Measurements from ENCODE around the gene AK8.

The AK8 gene

GRCh38 chr9:132797861-132798659 lies 80.0 kb downstream of the AK8 start:
- Histone ChIP-seq H4K20me1 (ENCODE audit: insufficient read depth, low read length) (no peaks in the 10 kb centered on the region), H3K79me2 (ENCODE audit: insufficient read depth, low read length) (no peaks in the 10 kb centered on the region), H3K9me2 (ENCODE audit: low read depth, low read length) (no peaks in the 10 kb centered on the region), H3F3A (ENCODE audit: insufficient read depth, low read length) (no peaks in the 10 kb centered on the region), H3K9ac (ENCODE audit: low read length) (no peak overlapping the region), H3K4me1 (ENCODE audit: insufficient read depth, low read length, severe bottlenecking) (no peaks in the 10 kb centered on the region), H3K4me2 (ENCODE audit: low read length) (no peak overlapping the region), H3K4me3 (ENCODE audit: low read depth, low read length, poor library complexity, severe bottlenecking) (no peak overlapping the region), H3K27me3 (ENCODE audit: insufficient read depth, low read length) (no peaks in the 10 kb centered on the region), H2AFZ (ENCODE audit: low read length) (no peak overlapping the region), H3K36me3 (ENCODE audit: insufficient read depth, low read length) (no peaks in the 10 kb centered on the region), H3K9me3 (ENCODE audit: low read length) (no peaks in the 10 kb centered on the region), H3K27ac (ENCODE audit: low read depth, low read length, poor library complexity, severe bottlenecking) (no peak overlapping the region)
- no peak for TF ChIP-seq EZH2 (IDR thresholded peaks at IDR 0.05; ENCODE audit: borderline replicate concordance, low read length)
- TF ChIP-seq, protein P1, sequence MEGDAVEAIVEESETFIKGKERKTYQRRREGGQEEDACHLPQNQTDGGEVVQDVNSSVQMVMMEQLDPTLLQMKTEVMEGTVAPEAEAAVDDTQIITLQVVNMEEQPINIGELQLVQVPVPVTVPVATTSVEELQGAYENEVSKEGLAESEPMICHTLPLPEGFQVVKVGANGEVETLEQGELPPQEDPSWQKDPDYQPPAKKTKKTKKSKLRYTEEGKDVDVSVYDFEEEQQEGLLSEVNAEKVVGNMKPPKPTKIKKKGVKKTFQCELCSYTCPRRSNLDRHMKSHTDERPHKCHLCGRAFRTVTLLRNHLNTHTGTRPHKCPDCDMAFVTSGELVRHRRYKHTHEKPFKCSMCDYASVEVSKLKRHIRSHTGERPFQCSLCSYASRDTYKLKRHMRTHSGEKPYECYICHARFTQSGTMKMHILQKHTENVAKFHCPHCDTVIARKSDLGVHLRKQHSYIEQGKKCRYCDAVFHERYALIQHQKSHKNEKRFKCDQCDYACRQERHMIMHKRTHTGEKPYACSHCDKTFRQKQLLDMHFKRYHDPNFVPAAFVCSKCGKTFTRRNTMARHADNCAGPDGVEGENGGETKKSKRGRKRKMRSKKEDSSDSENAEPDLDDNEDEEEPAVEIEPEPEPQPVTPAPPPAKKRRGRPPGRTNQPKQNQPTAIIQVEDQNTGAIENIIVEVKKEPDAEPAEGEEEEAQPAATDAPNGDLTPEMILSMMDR (IDR thresholded peaks at IDR 0.05; ENCODE audit: low read length), result no peak

DNA sequence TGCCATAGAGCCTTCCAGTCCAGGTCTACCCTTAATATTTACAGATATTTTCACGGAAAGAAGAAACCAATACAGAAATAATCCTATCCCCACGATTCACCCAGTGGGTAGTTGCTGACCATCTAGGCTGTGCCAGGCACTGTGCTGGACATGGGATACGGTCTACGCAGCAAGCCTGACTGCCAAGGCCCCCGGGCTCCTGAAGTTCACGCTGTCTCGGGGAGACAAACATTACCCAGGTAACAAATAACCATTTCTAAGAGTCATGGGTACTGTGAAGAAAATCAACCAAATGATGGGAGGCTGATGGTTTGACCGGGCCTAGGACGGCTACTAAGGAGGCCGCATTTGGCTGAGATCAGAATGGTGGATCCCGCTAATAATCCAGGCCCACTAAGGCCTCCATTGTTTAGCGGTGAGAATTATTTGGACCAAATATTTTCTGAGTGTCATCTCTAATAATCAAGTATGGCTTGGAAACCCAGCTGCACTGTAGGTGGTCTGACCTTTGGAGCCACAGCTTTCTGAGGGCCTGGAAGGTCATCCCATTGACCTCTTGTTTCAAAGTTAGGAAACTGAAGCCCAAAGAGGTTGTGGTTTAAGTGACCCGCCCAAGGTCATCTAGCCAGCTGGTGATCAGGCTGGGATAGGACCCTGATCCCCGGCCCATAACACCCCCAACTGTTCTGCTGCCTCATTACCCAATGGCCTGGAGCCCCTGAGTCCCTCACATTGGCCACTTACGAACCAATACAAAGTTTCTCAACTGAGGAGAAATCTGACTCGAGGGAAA lies 82.4 kb downstream of the AK8 start:
- H3K79me2 ChIP-seq (ENCODE audit: insufficient read depth, low read length), result no peaks in the 10 kb centered on the region
- no peaks in the 10 kb centered on the region for H3K4me1 ChIP-seq (ENCODE audit: insufficient read depth, low read length, severe bottlenecking)
- no peaks in the 10 kb centered on the region for H4K20me1 ChIP-seq (ENCODE audit: insufficient read depth, low read length)
- no peak overlapping the region for H3K4me2 ChIP-seq (ENCODE audit: low read length)
- no peak overlapping the region for H3K4me3 ChIP-seq (ENCODE audit: low read depth, low read length, poor library complexity, severe bottlenecking)
- no peaks in the 10 kb centered on the region for H3F3A ChIP-seq (ENCODE audit: insufficient read depth, low read length)
- H2AFZ ChIP-seq (ENCODE audit: low read length), result no peak overlapping the region
- H3K9ac ChIP-seq (ENCODE audit: low read length), result no peak overlapping the region
- H3K9me3 ChIP-seq (ENCODE audit: low read length), result no peaks in the 10 kb centered on the region
- no peaks in the 10 kb centered on the region for H3K36me3 ChIP-seq (ENCODE audit: insufficient read depth, low read length)
- TF ChIP-seq, protein P1 (IDR thresholded peaks at IDR 0.05; ENCODE audit: low read length), result no peak
- TF ChIP-seq EZH2 (IDR thresholded peaks at IDR 0.05; ENCODE audit: borderline replicate concordance, low read length), result no peak
- H3K9me2 ChIP-seq (ENCODE audit: low read depth, low read length), result no peaks in the 10 kb centered on the region
- no peak overlapping the region for H3K27ac ChIP-seq (ENCODE audit: low read depth, low read length, poor library complexity, severe bottlenecking)
- H3K27me3 ChIP-seq (ENCODE audit: insufficient read depth, low read length), result no peaks in the 10 kb centered on the region; the same call in 1 of the 2 replicates

DNA sequence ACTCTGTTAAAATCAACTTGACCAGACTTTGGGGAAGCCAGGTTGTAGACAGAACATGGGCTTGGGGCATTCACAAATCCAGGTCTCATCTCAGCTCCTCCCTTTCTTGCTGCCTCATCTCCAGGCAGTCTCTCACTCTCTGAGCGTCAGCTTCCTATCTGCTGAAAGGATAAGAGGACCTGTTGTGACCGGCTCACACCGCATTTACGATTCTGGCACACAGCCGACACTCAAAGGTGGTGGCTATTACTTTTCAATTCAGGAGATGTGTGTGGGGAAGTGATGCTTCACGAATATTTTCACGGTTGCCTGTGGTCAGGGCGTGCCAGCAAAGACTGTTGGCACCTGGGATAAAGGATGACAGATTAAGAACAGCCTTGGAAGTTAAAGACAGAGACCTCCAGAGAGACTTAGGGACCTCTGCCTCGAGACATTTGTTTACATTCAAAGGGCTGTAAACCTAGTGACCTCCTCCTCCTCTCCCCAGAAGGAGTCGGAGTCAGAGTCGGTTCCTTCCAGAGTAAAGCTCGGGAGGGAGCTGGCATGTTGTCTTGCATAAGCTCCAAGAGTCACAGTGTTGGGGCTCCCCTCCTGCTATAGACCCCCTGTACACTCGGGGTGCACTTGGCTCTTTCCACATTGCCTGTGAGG lies 83.2 kb downstream of the AK8 start:
- no peaks in the 10 kb centered on the region for H3F3A ChIP-seq (ENCODE audit: insufficient read depth, low read length)
- no peak overlapping the region for H2AFZ ChIP-seq (ENCODE audit: low read length)
- no peaks in the 10 kb centered on the region for H4K20me1 ChIP-seq (ENCODE audit: insufficient read depth, low read length)
- no peaks in the 10 kb centered on the region for H3K9me2 ChIP-seq (ENCODE audit: low read depth, low read length)
- TF ChIP-seq EZH2 (IDR thresholded peaks at IDR 0.05; ENCODE audit: borderline replicate concordance, low read length), result no peak
- TF ChIP-seq, protein P1 (IDR thresholded peaks at IDR 0.05; ENCODE audit: low read length), result no peak
- no peak overlapping the region for H3K27ac ChIP-seq (ENCODE audit: low read depth, low read length, poor library complexity, severe bottlenecking)
- no peaks in the 10 kb centered on the region; the same call in 1 of the 2 replicates for H3K27me3 ChIP-seq (ENCODE audit: insufficient read depth, low read length)
- H3K36me3 ChIP-seq (ENCODE audit: insufficient read depth, low read length), result no peaks in the 10 kb centered on the region; the same call in 1 of the 2 replicates
- H3K9me3 ChIP-seq (ENCODE audit: low read length), result no peaks in the 10 kb centered on the region
- H3K79me2 ChIP-seq (ENCODE audit: insufficient read depth, low read length), result no peaks in the 10 kb centered on the region
- H3K9ac ChIP-seq (ENCODE audit: low read length), result no peak overlapping the region
- H3K4me1 ChIP-seq (ENCODE audit: insufficient read depth, low read length, severe bottlenecking), result no peaks in the 10 kb centered on the region
- H3K4me3 ChIP-seq (ENCODE audit: low read depth, low read length, poor library complexity, severe bottlenecking), result no peak overlapping the region
- H3K4me2 ChIP-seq (ENCODE audit: low read length), result no peak overlapping the region

Measured in OCI-LY1 (cell line).